ENCODE data around the gene PDLIM3. TPM values are rescaled to one million over a fixed set of nuclear protein-coding genes. Genes with fewer than 3 reads are reported as not detected.
"Not testable (repeated sequence)": the region's sequence is repeated elsewhere in the genome, so short reads cannot be mapped to it uniquely, and the experiment has no call there.

PDLIM3 gene
- total RNA-seq, 1 experiment from 2014 or later, result 0.47 TPM

DNA sequence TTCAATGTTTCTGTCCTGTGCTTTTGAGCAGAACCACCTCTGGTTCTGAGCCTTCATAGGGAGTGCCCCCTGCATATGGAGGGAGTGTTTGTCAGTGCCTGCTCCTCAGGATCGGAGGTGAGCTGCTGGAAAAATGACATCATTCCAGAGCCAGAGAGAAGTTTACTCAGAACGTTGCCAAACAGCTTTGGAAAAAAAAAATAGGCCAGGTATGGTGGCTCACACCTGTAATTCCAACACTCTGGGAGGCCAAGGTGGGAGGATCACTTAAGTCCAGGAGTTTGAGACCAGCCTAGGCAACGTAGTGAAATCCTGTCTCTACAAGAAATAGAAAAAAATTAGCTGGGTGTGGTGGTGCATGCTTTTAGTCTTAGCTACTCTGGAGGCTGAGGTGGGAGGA is 27.2 kb upstream of the PDLIM3 start:
- ChIA-PET CTCF (interaction anchor here (0.5 kb wide), 1 partner anchor 124 kb away, joined by 3 read pairs; no protein-coding TSS in a partner anchor), POLR2A (ENCODE audit: unreplicated experiment) (no interaction called here)
- TF ChIP-seq, protein P1, sequence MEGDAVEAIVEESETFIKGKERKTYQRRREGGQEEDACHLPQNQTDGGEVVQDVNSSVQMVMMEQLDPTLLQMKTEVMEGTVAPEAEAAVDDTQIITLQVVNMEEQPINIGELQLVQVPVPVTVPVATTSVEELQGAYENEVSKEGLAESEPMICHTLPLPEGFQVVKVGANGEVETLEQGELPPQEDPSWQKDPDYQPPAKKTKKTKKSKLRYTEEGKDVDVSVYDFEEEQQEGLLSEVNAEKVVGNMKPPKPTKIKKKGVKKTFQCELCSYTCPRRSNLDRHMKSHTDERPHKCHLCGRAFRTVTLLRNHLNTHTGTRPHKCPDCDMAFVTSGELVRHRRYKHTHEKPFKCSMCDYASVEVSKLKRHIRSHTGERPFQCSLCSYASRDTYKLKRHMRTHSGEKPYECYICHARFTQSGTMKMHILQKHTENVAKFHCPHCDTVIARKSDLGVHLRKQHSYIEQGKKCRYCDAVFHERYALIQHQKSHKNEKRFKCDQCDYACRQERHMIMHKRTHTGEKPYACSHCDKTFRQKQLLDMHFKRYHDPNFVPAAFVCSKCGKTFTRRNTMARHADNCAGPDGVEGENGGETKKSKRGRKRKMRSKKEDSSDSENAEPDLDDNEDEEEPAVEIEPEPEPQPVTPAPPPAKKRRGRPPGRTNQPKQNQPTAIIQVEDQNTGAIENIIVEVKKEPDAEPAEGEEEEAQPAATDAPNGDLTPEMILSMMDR (conservative IDR thresholded peaks at IDR 0.05; ENCODE audit: low read depth, low read length), result no peak
- TF ChIP-seq EZH2phosphoT487 (IDR thresholded peaks at IDR 0.05; ENCODE audit: borderline replicate concordance, low read length) (no peak), EZH2 (IDR thresholded peaks at IDR 0.05; ENCODE audit: low read length, unreplicated experiment) (no peak)
- ATAC-seq (no peak), DNase-seq (no peak)
- Histone ChIP-seq H4K20me1 (ENCODE audit: low read length) (no peaks in the 10 kb centered on the region), H3K9me2 (replicated peaks; ENCODE audit: low read length) (no peaks in the 10 kb centered on the region), H3K9ac (ENCODE audit: low read length) (no peak overlapping the region), H3K4me1 (ENCODE audit: insufficient read depth, low read length) (peaks cover 5% of the 10 kb centered on the region; the same call in 1 of the 2 replicates), H3K27me3 (ENCODE audit: low read length) (no peaks in the 10 kb centered on the region), H3K79me2 (ENCODE audit: low read length) (no peaks in the 10 kb centered on the region), H3K9me3 (ENCODE audit: low read length) (no peaks in the 10 kb centered on the region), H3F3A (ENCODE audit: low read length, unreplicated experiment) (no peaks in the 10 kb centered on the region), H3K36me3 (ENCODE audit: low read depth, low read length) (no peaks in the 10 kb centered on the region), H3K4me3 (ENCODE audit: low read length) (no peak overlapping the region), H3K4me2 (ENCODE audit: low read length) (no peak overlapping the region), H2AFZ (ENCODE audit: low read length) (no peak overlapping the region), H3K27ac (ENCODE audit: low read length) (no peak overlapping the region)
- BruUV-seq (replicated peaks), result no TSS peak
- intact Hi-C loops (cut with micrococcal nuclease), result no loop called here

DNA sequence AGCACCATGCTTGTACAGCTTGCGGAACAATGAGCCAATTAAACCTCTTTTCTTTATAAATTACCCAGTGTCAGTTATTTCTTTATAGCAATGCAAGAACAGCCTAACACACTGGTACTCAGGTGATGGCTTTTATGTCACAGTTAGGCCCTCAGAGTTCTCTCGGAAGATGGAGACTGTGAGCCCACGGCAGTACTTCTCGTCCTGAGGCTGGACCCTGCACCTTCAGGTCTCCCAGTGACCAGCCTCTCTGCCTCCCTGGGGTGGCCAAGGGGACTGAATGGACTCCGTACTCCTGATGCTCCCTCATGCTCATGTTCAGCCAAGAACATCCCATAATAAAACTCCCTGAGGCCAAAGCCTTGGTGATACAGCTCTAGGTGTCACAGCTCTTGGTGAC is 25.0 kb upstream of the PDLIM3 start:
- Histone ChIP-seq H3K27ac (ENCODE audit: low read length) (0 out of 2 replicates have a peak overlapping the region, but pooled peaks have one; percentile 3), H2AFZ (ENCODE audit: low read length) (peak overlapping the region; percentile 43; the same call in 1 of the 2 replicates), H3K79me2 (ENCODE audit: low read length) (no peaks in the 10 kb centered on the region), H3K9me2 (replicated peaks; ENCODE audit: low read length) (no peaks in the 10 kb centered on the region), H3K9ac (ENCODE audit: low read length) (no peak overlapping the region), H3K4me3 (ENCODE audit: low read length) (no peak overlapping the region), H3K27me3 (ENCODE audit: low read length) (no peaks in the 10 kb centered on the region), H3K9me3 (ENCODE audit: low read length) (no peaks in the 10 kb centered on the region), H3K36me3 (ENCODE audit: low read depth, low read length) (no peaks in the 10 kb centered on the region), H3K4me2 (ENCODE audit: low read length) (no peak overlapping the region), H4K20me1 (ENCODE audit: low read length) (no peaks in the 10 kb centered on the region), H3K4me1 (ENCODE audit: insufficient read depth, low read length) (peaks cover 5% of the 10 kb centered on the region; the same call in 1 of the 2 replicates), H3F3A (ENCODE audit: low read length, unreplicated experiment) (no peaks in the 10 kb centered on the region)
- POLR2A ChIA-PET (ENCODE audit: unreplicated experiment), result no interaction called here
- no peak for TF ChIP-seq EZH2 (IDR thresholded peaks at IDR 0.05; ENCODE audit: low read length, unreplicated experiment)
- TF ChIP-seq, protein P1 (conservative IDR thresholded peaks at IDR 0.05; ENCODE audit: low read depth, low read length), result no peak
- TF ChIP-seq EZH2phosphoT487 (IDR thresholded peaks at IDR 0.05; ENCODE audit: borderline replicate concordance, low read length), result no peak
- intact Hi-C loops (cut with micrococcal nuclease), result no loop called here
- ATAC-seq, result no peak
- no peak for DNase-seq
- CTCF ChIA-PET, result no interaction called here
- no TSS peak for BruUV-seq (replicated peaks)

DNA sequence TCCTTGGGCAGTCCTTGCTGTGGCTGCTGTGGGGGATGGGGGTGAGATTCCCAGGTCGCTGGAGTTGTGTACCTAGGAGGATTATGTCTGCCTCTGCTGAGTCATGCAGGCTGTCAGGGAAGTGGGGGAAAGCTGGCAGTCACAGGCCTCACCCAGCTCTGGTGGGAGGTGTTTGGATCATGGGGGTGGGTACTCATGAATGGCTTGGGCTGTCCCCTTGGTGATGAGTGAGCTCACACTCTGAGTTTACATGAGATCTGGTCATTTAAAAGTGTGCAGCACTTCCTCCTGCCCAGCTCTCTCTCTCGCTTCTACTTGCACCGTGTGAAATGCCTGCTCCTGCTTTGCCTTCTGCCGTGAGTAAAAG is 24.6 kb upstream of the PDLIM3 start:
- H3K9me3 ChIP-seq (ENCODE audit: low read length), result no peaks in the 10 kb centered on the region
- no peak overlapping the region for H3K4me2 ChIP-seq (ENCODE audit: low read length)
- no peaks in the 10 kb centered on the region for H3F3A ChIP-seq (ENCODE audit: low read length, unreplicated experiment)
- no peak overlapping the region for H3K4me3 ChIP-seq (ENCODE audit: low read length)
- peak; percentile 49 for DNase-seq
- H3K9ac ChIP-seq (ENCODE audit: low read length), result no peak overlapping the region
- H3K27ac ChIP-seq (ENCODE audit: low read length), result 0 out of 2 replicates have a peak overlapping the region, but pooled peaks have one; percentile 3
- POLR2A ChIA-PET (ENCODE audit: unreplicated experiment), result no interaction called here
- H3K36me3 ChIP-seq (ENCODE audit: low read depth, low read length), result no peaks in the 10 kb centered on the region
- intact Hi-C loops (cut with micrococcal nuclease), result no loop called here
- BruUV-seq (replicated peaks), result no TSS peak
- no peaks in the 10 kb centered on the region for H4K20me1 ChIP-seq (ENCODE audit: low read length)
- peak; percentile 71 for ATAC-seq
- H3K27me3 ChIP-seq (ENCODE audit: low read length), result no peaks in the 10 kb centered on the region
- H2AFZ ChIP-seq (ENCODE audit: low read length), result peak overlapping the region; percentile 43; the same call in 1 of the 2 replicates
- H3K9me2 ChIP-seq (replicated peaks; ENCODE audit: low read length), result no peaks in the 10 kb centered on the region
- peaks cover 5% of the 10 kb centered on the region; the same call in 1 of the 2 replicates for H3K4me1 ChIP-seq (ENCODE audit: insufficient read depth, low read length)
- TF ChIP-seq EZH2phosphoT487 (IDR thresholded peaks at IDR 0.05; ENCODE audit: borderline replicate concordance, low read length) (no peak), EZH2 (IDR thresholded peaks at IDR 0.05; ENCODE audit: low read length, unreplicated experiment) (no peak)
- TF ChIP-seq, protein P1 (conservative IDR thresholded peaks at IDR 0.05; ENCODE audit: low read depth, low read length), result no peak
- no peaks in the 10 kb centered on the region for H3K79me2 ChIP-seq (ENCODE audit: low read length)
- CTCF ChIA-PET, result no interaction called here

DNA sequence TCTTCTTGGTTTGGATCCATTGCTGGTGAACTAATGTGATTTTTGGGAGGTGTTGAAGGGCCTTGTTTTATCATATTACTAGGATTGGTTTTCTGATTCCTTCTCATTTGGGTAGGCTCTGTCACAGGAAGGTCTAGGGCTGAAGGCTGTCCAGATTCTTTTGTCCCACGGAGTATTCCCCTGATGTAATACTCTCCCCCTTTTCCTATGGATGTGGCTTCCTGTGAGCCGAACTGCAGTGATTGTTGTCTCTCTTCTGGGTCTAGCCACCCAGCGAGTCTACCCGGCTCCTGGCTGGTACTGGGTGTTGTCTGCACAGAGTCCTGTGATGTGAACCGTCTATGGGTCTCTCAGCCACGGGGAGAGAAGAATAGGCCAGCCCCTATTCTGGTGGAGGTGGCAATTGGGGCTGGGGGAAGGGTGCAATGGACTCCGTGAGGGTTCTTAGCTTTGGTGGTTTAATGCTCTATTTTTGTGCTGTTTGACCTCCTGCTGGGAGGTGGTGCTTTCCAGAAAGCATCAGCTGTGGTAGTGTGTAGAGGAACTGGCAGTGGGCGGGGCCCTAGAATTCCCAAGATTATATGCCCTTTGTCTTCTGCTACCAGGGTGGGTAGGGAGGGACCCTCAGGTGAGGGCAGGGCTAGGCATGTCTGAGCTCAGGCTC is 24.1 kb upstream of the PDLIM3 start:
- H3K4me2 ChIP-seq (ENCODE audit: low read length), result not testable (repeated sequence)

More for the DNA sequence above, 24.1 kb upstream of the PDLIM3 start:
- H3K79me2 ChIP-seq (ENCODE audit: low read length); H3K27ac ChIP-seq (ENCODE audit: low read length); CTCF ChIA-PET; H3F3A ChIP-seq (ENCODE audit: low read length, unreplicated experiment); ATAC-seq; H3K36me3 ChIP-seq (ENCODE audit: low read depth, low read length); POLR2A ChIA-PET (ENCODE audit: unreplicated experiment); H4K20me1 ChIP-seq (ENCODE audit: low read length); H3K4me3 ChIP-seq (ENCODE audit: low read length); H3K27me3 ChIP-seq (ENCODE audit: low read length); DNase-seq; H3K9me2 ChIP-seq (replicated peaks; ENCODE audit: low read length); H3K4me1 ChIP-seq (ENCODE audit: insufficient read depth, low read length); H3K9me3 ChIP-seq (ENCODE audit: low read length); intact Hi-C loops (cut with micrococcal nuclease); H2AFZ ChIP-seq (ENCODE audit: low read length); H3K9ac ChIP-seq (ENCODE audit: low read length); BruUV-seq (replicated peaks): not testable (repeated sequence)

Data from PC-3 (cell line).